Bronchial epithelial cell (primary cell): Measurements from ENCODE around the gene SRSF2. TPM values are rescaled to one million over a fixed set of nuclear protein-coding genes. Genes with fewer than 3 reads are reported as not detected.

ENCODE experiments used
- DNase-seq: peaks from one replicate; pipeline ENCODE4 v3.0.0-alpha.2; 2010; ENCODE audit warnings: low read depth
- FAIRE-seq: peaks from 2 replicates; lab custom pipeline; 2011; peaks lifted over from hg19 to GRCh38; lab: Jason Lieb, UNC
- H3K27me3 ChIP-seq: 2 replicates; pipeline ENCODE4 v1.5.1; 2011; ENCODE audit warnings: low read length; ENCODE audit not compliant: control insufficient read depth, insufficient read depth
- H3K36me3 ChIP-seq: 2 replicates; pipeline ENCODE4 v1.5.1; 2011; ENCODE audit warnings: low read length; ENCODE audit not compliant: control insufficient read depth, insufficient read depth
- H3K4me3 ChIP-seq: 2 replicates; pipeline ENCODE4 v1.5.1; 2011; ENCODE audit warnings: mild to moderate bottlenecking, low read depth, low read length, control low read depth
- total RNA-seq: library from RNA; depleted of rRNA; stranded (reverse); fragments of >200 nt; gene quantifications from 2 replicates; pipeline ENCODE4 v1.2.1, GENCODE V29; 2014
- TF ChIP-seq, protein P1 (sequence below): IDR thresholded peaks from 2 replicates; pipeline ENCODE4 v1.5.1; 2011; ENCODE audit warnings: mild to moderate bottlenecking, moderate library complexity, low read length, control low read depth, inconsistent platforms; ENCODE audit not compliant: insufficient read depth, severe bottlenecking

Gene SRSF2, protein sequence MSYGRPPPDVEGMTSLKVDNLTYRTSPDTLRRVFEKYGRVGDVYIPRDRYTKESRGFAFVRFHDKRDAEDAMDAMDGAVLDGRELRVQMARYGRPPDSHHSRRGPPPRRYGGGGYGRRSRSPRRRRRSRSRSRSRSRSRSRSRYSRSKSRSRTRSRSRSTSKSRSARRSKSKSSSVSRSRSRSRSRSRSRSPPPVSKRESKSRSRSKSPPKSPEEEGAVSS
- total RNA-seq = 57.9 and 67.2 TPM in 2 replicates

DNA sequence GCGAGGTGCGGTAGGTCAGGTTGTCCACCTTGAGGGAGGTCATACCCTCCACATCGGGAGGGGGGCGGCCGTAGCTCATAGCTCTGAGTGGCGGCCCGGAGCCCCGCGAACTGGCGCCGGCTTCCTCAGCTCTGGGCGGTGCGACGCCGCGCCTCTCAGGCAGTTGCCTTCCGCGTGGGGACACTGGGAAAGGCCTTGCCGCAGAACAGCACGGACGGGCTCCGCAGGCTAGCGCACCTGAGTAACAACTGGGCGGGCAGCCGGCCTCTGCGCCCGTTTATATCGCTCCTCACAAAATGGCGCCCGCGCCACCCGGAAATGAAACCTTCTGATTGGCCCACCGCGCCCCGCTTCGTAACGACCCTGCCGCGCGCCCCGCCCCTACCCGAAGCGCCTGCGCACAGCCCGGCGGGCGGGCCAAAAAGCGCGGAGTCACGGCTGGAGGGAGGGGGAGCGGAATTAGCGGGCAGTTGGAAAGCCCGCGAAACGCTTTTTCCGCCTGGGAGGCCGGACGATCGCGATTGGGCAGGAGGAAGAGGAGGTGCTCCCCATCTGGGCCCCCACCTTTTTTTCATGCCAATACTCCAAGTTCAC, at the start of gene SRSF2:
TSS of gene SRSF2 (minus strand) at position 250 of the 594 bp plus-strand sequence. CDS start at position 79, 171 bp downstream.
- no peak for FAIRE-seq
- TF ChIP-seq, protein P1, sequence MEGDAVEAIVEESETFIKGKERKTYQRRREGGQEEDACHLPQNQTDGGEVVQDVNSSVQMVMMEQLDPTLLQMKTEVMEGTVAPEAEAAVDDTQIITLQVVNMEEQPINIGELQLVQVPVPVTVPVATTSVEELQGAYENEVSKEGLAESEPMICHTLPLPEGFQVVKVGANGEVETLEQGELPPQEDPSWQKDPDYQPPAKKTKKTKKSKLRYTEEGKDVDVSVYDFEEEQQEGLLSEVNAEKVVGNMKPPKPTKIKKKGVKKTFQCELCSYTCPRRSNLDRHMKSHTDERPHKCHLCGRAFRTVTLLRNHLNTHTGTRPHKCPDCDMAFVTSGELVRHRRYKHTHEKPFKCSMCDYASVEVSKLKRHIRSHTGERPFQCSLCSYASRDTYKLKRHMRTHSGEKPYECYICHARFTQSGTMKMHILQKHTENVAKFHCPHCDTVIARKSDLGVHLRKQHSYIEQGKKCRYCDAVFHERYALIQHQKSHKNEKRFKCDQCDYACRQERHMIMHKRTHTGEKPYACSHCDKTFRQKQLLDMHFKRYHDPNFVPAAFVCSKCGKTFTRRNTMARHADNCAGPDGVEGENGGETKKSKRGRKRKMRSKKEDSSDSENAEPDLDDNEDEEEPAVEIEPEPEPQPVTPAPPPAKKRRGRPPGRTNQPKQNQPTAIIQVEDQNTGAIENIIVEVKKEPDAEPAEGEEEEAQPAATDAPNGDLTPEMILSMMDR = no peak
- H3K27me3 ChIP-seq = no peaks in the 10 kb centered on the region
- peak; percentile 90 for DNase-seq
- H3K4me3 ChIP-seq = peak within 1 kb of the TSS; percentile 100
- peaks cover 9% of the 10 kb centered on the region for H3K36me3 ChIP-seq

DNA sequence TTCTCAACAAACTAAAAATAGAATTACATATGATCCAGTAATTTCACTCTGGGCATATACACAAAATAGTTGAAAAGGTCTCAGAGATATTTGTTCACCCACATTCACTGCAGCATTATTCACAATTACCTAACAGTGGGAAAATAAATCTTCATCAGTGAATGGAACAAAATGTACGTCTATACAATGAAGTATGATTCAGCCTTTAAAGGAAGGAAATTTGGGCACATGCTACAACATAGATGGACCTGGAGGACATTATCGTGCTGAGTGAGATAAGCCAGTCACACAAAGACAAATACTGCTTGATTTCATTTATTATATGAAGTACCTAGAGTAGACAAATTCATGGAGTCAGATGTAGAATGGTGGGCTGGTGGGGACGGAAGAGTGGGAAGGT, 47.8 kb upstream of the SRSF2 start:
- Histone ChIP-seq H3K27me3 (no peaks in the 10 kb centered on the region), H3K4me3 (no peak overlapping the region), H3K36me3 (peaks cover 2% of the 10 kb centered on the region)
- no peak for DNase-seq
- TF ChIP-seq, protein P1 = no peak
- FAIRE-seq = no peak

DNA sequence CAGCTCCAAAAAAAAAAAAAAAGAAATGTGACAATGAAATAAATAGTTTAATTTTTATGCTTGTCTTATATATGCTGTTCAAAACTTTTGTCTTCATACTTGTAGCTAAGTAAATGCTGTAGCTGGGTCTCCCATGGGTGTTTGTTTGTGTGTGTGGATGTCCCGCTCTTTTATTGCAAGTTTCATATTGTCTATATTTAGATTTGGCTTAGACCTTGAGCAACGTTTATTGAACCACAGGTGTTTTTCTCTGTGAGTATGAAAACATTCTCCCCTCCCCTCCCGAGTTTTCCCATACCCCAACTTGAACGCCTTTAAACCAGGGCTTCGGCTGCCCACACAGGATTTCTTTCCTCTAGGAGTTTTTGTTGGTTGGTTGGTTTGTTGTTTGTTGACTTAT, 46.0 kb upstream of the SRSF2 start:
- Histone ChIP-seq H3K27me3 (no peaks in the 10 kb centered on the region), H3K4me3 (no peak overlapping the region), H3K36me3 (peaks cover 2% of the 10 kb centered on the region)
- TF ChIP-seq, protein P1 = no peak
- no peak for DNase-seq
- FAIRE-seq = no peak

DNA sequence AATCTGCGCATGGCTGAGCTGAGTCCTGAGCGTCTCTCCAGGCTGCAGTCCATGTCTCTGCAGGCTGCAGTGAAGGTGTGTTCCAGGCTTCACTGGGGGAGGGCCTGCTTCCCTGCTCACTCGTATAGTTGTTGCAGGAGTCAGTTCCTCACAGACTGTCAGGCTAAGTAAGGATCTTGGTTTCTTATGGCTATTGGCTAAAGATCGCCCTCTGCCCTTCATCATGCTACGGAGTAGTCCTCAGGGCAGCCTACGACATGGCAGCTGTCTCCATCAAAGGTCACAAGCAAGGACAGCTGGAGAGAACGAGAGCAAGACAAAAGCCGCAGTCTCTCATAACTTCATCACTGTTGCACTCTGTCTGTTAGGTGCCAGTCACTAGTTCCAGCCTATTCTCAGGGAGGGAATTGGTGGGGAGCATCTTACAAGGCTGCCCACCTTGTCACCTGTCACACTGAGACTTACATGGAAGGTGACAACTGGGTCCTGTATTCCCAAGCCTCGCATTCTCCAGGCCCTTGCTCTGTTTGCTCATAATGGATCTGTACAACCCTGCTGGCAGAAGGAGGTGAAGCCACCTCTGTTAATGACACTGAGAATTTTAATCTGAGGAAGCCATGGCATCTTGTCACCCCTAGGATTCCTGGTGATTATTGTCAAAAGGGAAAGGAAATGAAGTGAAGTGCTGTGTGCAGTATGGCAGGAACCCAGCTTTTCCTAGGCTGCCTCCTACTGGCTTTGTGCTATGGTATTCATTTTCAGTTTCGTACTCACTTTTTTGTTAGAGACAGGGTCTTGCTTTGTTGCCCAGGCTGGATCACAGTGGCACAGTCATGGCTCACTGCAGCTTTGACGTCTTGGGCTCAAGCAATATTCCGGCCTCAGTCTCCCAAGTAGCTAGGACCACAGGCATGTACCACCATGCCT, 44.2 kb upstream of the SRSF2 start:
- DNase-seq (no peak), FAIRE-seq (no peak)
- peaks cover 2% of the 10 kb centered on the region for H3K36me3 ChIP-seq
- no peak overlapping the region for H3K4me3 ChIP-seq
- H3K27me3 ChIP-seq = no peaks in the 10 kb centered on the region
- TF ChIP-seq, protein P1 = peak; percentile 9

DNA sequence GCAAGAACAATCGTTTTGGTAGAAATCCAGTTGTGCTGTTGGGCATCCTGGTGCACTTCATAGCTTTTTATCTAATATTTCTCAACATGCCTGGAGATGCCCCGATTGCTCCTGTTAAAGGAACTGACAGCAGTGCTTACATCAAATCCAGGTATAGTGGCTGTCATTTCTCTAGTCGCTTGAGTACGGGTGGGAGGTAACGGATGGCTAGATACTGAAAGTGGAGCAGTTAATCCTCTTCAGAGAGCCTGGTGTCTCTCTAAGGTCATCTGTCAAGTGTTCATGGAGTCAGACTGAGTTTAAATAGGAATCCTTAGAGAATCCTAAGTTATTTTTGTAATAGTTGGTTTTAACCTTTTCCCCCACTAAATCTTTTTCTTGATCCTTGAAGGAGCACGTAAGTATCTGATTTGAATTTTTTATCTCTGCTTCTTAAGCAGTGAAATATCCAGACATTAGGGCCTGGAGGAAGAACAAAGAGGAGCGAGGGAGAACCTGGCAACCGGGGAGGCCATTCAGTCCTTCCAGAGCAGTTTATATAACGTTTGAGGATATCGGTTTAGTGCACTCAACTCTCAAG, 38.0 kb upstream of the SRSF2 start:
- TF ChIP-seq, protein P1 = no peak
- Histone ChIP-seq H3K27me3 (no peaks in the 10 kb centered on the region), H3K36me3 (peaks cover 1% of the 10 kb centered on the region), H3K4me3 (no peak overlapping the region)
- DNase-seq (no peak), FAIRE-seq (no peak)
